ENCODE data around the gene SH3RF2. TPM values are rescaled to one million over a fixed set of nuclear protein-coding genes. Genes with fewer than 3 reads are reported as not detected.
"Not testable (repeated sequence)": the region's sequence is repeated elsewhere in the genome, so short reads cannot be mapped to it uniquely, and the experiment has no call there.

SH3RF2 gene
- total RNA-seq, 2 donors from 2014 or later: 2.6 to 3.2 TPM

GRCh38 chr5:145949474-145949873 lies 13.1 kb downstream of the SH3RF2 start:
- no peaks in the 10 kb centered on the region for H3K36me3 ChIP-seq (ENCODE audit: control insufficient read depth, insufficient read depth, low read length)
- no peaks in the 10 kb centered on the region for H3K9me3 ChIP-seq (ENCODE audit: control insufficient read depth, low read length)
- H3K4me3 Mint-ChIP-seq: no peak overlapping the region
- H3K4me3 ChIP-seq (ENCODE audit: low read length): no peak overlapping the region
- 13 to 57% methylated on average over 1 of the region's 2 CpGs for WGBS, 2 experiments (ENCODE audit: insufficient coverage in 1 of 2, insufficient read length in 1 of 2)
- no peak overlapping the region for H3K9ac ChIP-seq (ENCODE audit: extremely low read depth, low read length, poor library complexity, severe bottlenecking)
- no peak overlapping the region for H3K27ac ChIP-seq (ENCODE audit: low read depth, low read length)
- H3K27ac Mint-ChIP-seq: peak overlapping the region; percentile 77
- H3K27me3 Mint-ChIP-seq (ENCODE audit: insufficient read depth): no peaks in the 10 kb centered on the region
- no peaks in the 10 kb centered on the region for H3K9me3 Mint-ChIP-seq
- no peaks in the 10 kb centered on the region for H3K36me3 Mint-ChIP-seq (ENCODE audit: low read depth)
- TF ChIP-seq CTCF (conservative IDR thresholded peaks at IDR 0.05): no peak
- peaks cover 26% of the 10 kb centered on the region for H3K4me1 Mint-ChIP-seq
- H3K27me3 ChIP-seq (ENCODE audit: control insufficient read depth, insufficient read depth, low read length, poor library complexity, severe bottlenecking): no peaks in the 10 kb centered on the region
- no peak for DNase-seq
- no peaks in the 10 kb centered on the region for H3K4me1 ChIP-seq (ENCODE audit: control insufficient read depth, insufficient read depth, low read length)

GRCh38 chr5:145951071-145951470 lies 14.7 kb downstream of the SH3RF2 start:
- H3K4me3 ChIP-seq (ENCODE audit: low read length): no peak overlapping the region
- no peaks in the 10 kb centered on the region for H3K9me3 Mint-ChIP-seq
- no peak overlapping the region for H3K27ac ChIP-seq (ENCODE audit: low read depth, low read length)
- H3K4me1 ChIP-seq (ENCODE audit: control insufficient read depth, insufficient read depth, low read length): no peaks in the 10 kb centered on the region
- no peaks in the 10 kb centered on the region for H3K36me3 ChIP-seq (ENCODE audit: control insufficient read depth, insufficient read depth, low read length)
- H3K27me3 Mint-ChIP-seq (ENCODE audit: insufficient read depth): no peaks in the 10 kb centered on the region
- H3K27me3 ChIP-seq (ENCODE audit: control insufficient read depth, insufficient read depth, low read length, poor library complexity, severe bottlenecking): no peaks in the 10 kb centered on the region
- peaks cover 18% of the 10 kb centered on the region for H3K4me1 Mint-ChIP-seq
- H3K9ac ChIP-seq (ENCODE audit: extremely low read depth, low read length, poor library complexity, severe bottlenecking): no peak overlapping the region
- no peaks in the 10 kb centered on the region for H3K36me3 Mint-ChIP-seq (ENCODE audit: low read depth)
- no peak overlapping the region for H3K27ac Mint-ChIP-seq
- WGBS, 2 experiments (ENCODE audit: insufficient coverage in 1 of 2, insufficient read length in 1 of 2): 81 to 92% methylated on average over 3 of the region's 3 CpGs
- DNase-seq: no peak
- H3K9me3 ChIP-seq (ENCODE audit: control insufficient read depth, low read length): no peaks in the 10 kb centered on the region
- H3K4me3 Mint-ChIP-seq: no peak overlapping the region
- TF ChIP-seq CTCF (conservative IDR thresholded peaks at IDR 0.05): no peak

GRCh38 chr5:145953202-145953601 lies 16.8 kb downstream of the SH3RF2 start:
- Mint-ChIP-seq H3K4me3 (no peak overlapping the region), H3K36me3 (ENCODE audit: low read depth) (no peaks in the 10 kb centered on the region), H3K9me3 (no peaks in the 10 kb centered on the region), H3K27me3 (ENCODE audit: insufficient read depth) (no peaks in the 10 kb centered on the region), H3K27ac (no peak overlapping the region), H3K4me1 (peaks cover 17% of the 10 kb centered on the region)
- no peaks in the 10 kb centered on the region for H3K36me3 ChIP-seq (ENCODE audit: control insufficient read depth, insufficient read depth, low read length)
- no peak overlapping the region for H3K27ac ChIP-seq (ENCODE audit: low read depth, low read length)
- WGBS, 2 experiments (ENCODE audit: insufficient coverage in 1 of 2, insufficient read length in 1 of 2): 85 to 89% methylated on average over 2 of the region's 2 CpGs
- H3K4me3 ChIP-seq (ENCODE audit: low read length): no peak overlapping the region
- no peak for TF ChIP-seq CTCF (conservative IDR thresholded peaks at IDR 0.05)
- no peaks in the 10 kb centered on the region for H3K4me1 ChIP-seq (ENCODE audit: control insufficient read depth, insufficient read depth, low read length)
- H3K9me3 ChIP-seq (ENCODE audit: control insufficient read depth, low read length): no peaks in the 10 kb centered on the region
- no peak for DNase-seq
- no peaks in the 10 kb centered on the region for H3K27me3 ChIP-seq (ENCODE audit: control insufficient read depth, insufficient read depth, low read length, poor library complexity, severe bottlenecking)
- H3K9ac ChIP-seq (ENCODE audit: extremely low read depth, low read length, poor library complexity, severe bottlenecking): no peak overlapping the region

- not testable (repeated sequence) for H3K27me3 ChIP-seq (ENCODE audit: control insufficient read depth, insufficient read depth, low read length, poor library complexity, severe bottlenecking); H3K4me3 Mint-ChIP-seq; H3K4me3 ChIP-seq (ENCODE audit: low read length); H3K27ac ChIP-seq (ENCODE audit: low read depth, low read length); H3K9me3 ChIP-seq (ENCODE audit: control insufficient read depth, low read length); H3K36me3 ChIP-seq (ENCODE audit: control insufficient read depth, insufficient read depth, low read length); H3K36me3 Mint-ChIP-seq (ENCODE audit: low read depth); H3K27me3 Mint-ChIP-seq (ENCODE audit: insufficient read depth); H3K4me1 ChIP-seq (ENCODE audit: control insufficient read depth, insufficient read depth, low read length); H3K9ac ChIP-seq (ENCODE audit: extremely low read depth, low read length, poor library complexity, severe bottlenecking); DNase-seq; H3K27ac Mint-ChIP-seq; H3K9me3 Mint-ChIP-seq
- WGBS, 2 experiments (ENCODE audit: insufficient coverage in 1 of 2, insufficient read length in 1 of 2): 92% methylated on average over 3 of the region's 3 CpGs; no CpG with 5 or more reads in 1 of the 2 experiments
- H3K4me1 Mint-ChIP-seq: peaks cover 15% of the 10 kb centered on the region
Measured at GRCh38 chr5:145954140-145954539, 17.8 kb downstream of the SH3RF2 start.

All from endodermal cell (in vitro differentiated cells).